PC-3 (cell line): ENCODE data around the gene PCDH1. TPM values are rescaled to one million over a fixed set of nuclear protein-coding genes. Genes with fewer than 3 reads are reported as not detected.

Experiments used
- ATAC-seq: fragments of 200-7000 bp; cut with Tn5 transposase; 2 replicates; pipeline ENCODE4 v1.9.1; 2020; ENCODE audit warnings: mild to moderate bottlenecking, moderate library complexity
- BruUV-seq: library from RNA; stranded (reverse); fragments of 400-500 nt; replicated peaks from 2 replicates; lab custom pipeline; 2021; lab: Mats Ljungman, UMichigan
- CTCF ChIA-PET: fragments of 300-600 bp; sonication (Branson Sonifier 250); formaldehyde crosslinking; loops from one replicate; lab custom pipeline; 2022; ENCODE audit warnings: antibody characterized with exemption; lab: Charles Lee
- POLR2A ChIA-PET: fragments of 300-600 bp; sonication (Branson Sonifier 250); formaldehyde crosslinking; loops from one replicate; lab custom pipeline; 2022; ENCODE audit warnings: antibody characterized with exemption; ENCODE audit not compliant: unreplicated experiment; lab: Charles Lee
- DNase-seq: peaks from one replicate; pipeline ENCODE4 v3.0.0-alpha.2; 2015
- H2AFZ ChIP-seq: fragments of 300-600 bp; sonication (generic); 2 replicates; pipeline ENCODE4 v1.6.0; 2016; ENCODE audit warnings: antibody characterized with exemption, low read length
- H3F3A ChIP-seq: fragments of 300-600 bp; sonication (generic); one replicate; pipeline ENCODE4 v1.6.0; 2017; ENCODE audit warnings: antibody characterized with exemption, low read length, control low read depth, mild to moderate bottlenecking; ENCODE audit not compliant: unreplicated experiment
- H3K27ac ChIP-seq: fragments of 300-600 bp; sonication (generic); 2 replicates; pipeline ENCODE4 v1.5.1; 2016; ENCODE audit warnings: mild to moderate bottlenecking, low read length
- H3K27me3 ChIP-seq: fragments of 300-600 bp; sonication (generic); 2 replicates; pipeline ENCODE4 v1.6.1; 2016; ENCODE audit warnings: low read length, mixed read lengths
- H3K36me3 ChIP-seq: fragments of 300-600 bp; sonication (generic); 2 replicates; pipeline ENCODE4 v1.6.1; 2016; ENCODE audit warnings: low read depth, mixed run types, low read length, mixed read lengths
- H3K4me1 ChIP-seq: fragments of 300-600 bp; sonication (generic); 2 replicates; pipeline ENCODE4 v1.5.1; 2016; ENCODE audit warnings: low read length; ENCODE audit not compliant: insufficient read depth
- H3K4me2 ChIP-seq: fragments of 300-600 bp; sonication (generic); 2 replicates; pipeline ENCODE4 v1.6.0; 2016; ENCODE audit warnings: low read length
- H3K4me3 ChIP-seq: fragments of 300-600 bp; sonication (generic); 2 replicates; pipeline ENCODE4 v1.5.1; 2016; ENCODE audit warnings: mild to moderate bottlenecking, low read length, mixed read lengths
- H3K79me2 ChIP-seq: fragments of 300-600 bp; sonication (generic); 2 replicates; pipeline ENCODE4 v1.6.1; 2017; ENCODE audit warnings: low read length, mixed read lengths
- H3K9ac ChIP-seq: fragments of 300-600 bp; sonication (generic); 2 replicates; pipeline ENCODE4 v1.6.0; 2016; ENCODE audit warnings: mild to moderate bottlenecking, low read length
- H3K9me2 ChIP-seq: fragments of 300-600 bp; sonication (generic); replicated peaks from 2 replicates; pipeline ENCODE4 v1.6.1; 2016; ENCODE audit warnings: mixed run types, low read length, mixed read lengths
- H3K9me3 ChIP-seq: fragments of 300-600 bp; sonication (generic); 2 replicates; pipeline ENCODE4 v1.6.1; 2016; ENCODE audit warnings: low read length, mixed read lengths
- H4K20me1 ChIP-seq: fragments of 300-600 bp; sonication (generic); 2 replicates; pipeline ENCODE4 v1.6.1; 2016; ENCODE audit warnings: low read length, mixed read lengths
- CTCF ChIP-seq: fragments of 300-600 bp; sonication (generic); conservative IDR thresholded peaks from 2 replicates; pipeline ENCODE4 v1.5.1; 2017; ENCODE audit warnings: antibody characterized with exemption, low read depth, mild to moderate bottlenecking, low read length
- EZH2 ChIP-seq: fragments of 300-600 bp; sonication (generic); IDR thresholded peaks from one replicate; pipeline ENCODE4 v1.6.1; 2017; ENCODE audit warnings: antibody characterized with exemption, mild to moderate bottlenecking, low read length; ENCODE audit not compliant: unreplicated experiment
- EZH2phosphoT487 ChIP-seq: fragments of 300-600 bp; sonication (generic); IDR thresholded peaks from 2 replicates; pipeline ENCODE4 v1.6.1; 2018; ENCODE audit warnings: mild to moderate bottlenecking, antibody characterized with exemption, low read length, borderline replicate concordance
- intact Hi-C: fragments of 100-400 bp; cut with micrococcal nuclease; formaldehyde crosslinking; loops from 2 replicates; pipeline ENCODE4 v1.9.0; 2023
- total RNA-seq: library from RNA; depleted of rRNA; stranded (reverse); fragments of >200 nt; gene quantifications from 2 replicates; pipeline ENCODE4 v1.2.3, GENCODE V29; 2014

The PCDH1 gene
- total RNA-seq, 1 experiment from 2014 or later, result 55.8 TPM

- ChIA-PET POLR2A (no interaction called here), CTCF (no interaction called here)
- intact Hi-C loops, result no loop called here
- H3K79me2 ChIP-seq, result peaks cover 14% of the 10 kb centered on the region
- H3K36me3 ChIP-seq, result peaks cover 16% of the 10 kb centered on the region
- no peaks in the 10 kb centered on the region for H3K27me3 ChIP-seq
- H4K20me1 ChIP-seq, result no peaks in the 10 kb centered on the region
- H3F3A ChIP-seq, result no peaks in the 10 kb centered on the region
- H3K27ac ChIP-seq, result peak overlapping the region; percentile 95
- no peak overlapping the region for H3K9ac ChIP-seq
- H3K9me3 ChIP-seq, result no peaks in the 10 kb centered on the region
- no peak for DNase-seq
- H3K4me3 ChIP-seq, result no peak overlapping the region
- H3K4me2 ChIP-seq, result peak overlapping the region; percentile 65; the same call in 1 of the 2 replicates
- H2AFZ ChIP-seq, result no peak overlapping the region
- H3K4me1 ChIP-seq, result peaks cover 25% of the 10 kb centered on the region
- BruUV-seq, result TSS peak; percentile 5
- ATAC-seq, result no peak
- H3K9me2 ChIP-seq, result no peaks in the 10 kb centered on the region
- TF ChIP-seq EZH2phosphoT487, result no peak
These were observed 13.5 kb downstream of the PCDH1 start for GRCh38 chr5:141864371-141865370.

- peaks cover 16% of the 10 kb centered on the region for H3K36me3 ChIP-seq
- no peak overlapping the region for H2AFZ ChIP-seq
- H3K27ac ChIP-seq, result no peak overlapping the region
- H3F3A ChIP-seq, result no peaks in the 10 kb centered on the region
- ATAC-seq (no peak), DNase-seq (no peak)
- no peaks in the 10 kb centered on the region for H3K9me2 ChIP-seq
- H3K9me3 ChIP-seq, result no peaks in the 10 kb centered on the region
- no peak overlapping the region for H3K4me3 ChIP-seq
- ChIA-PET POLR2A (no interaction called here), CTCF (no interaction called here)
- H3K4me1 ChIP-seq, result peaks cover 25% of the 10 kb centered on the region
- no peak overlapping the region for H3K9ac ChIP-seq
- no peaks in the 10 kb centered on the region for H4K20me1 ChIP-seq
- intact Hi-C loops, result no loop called here
- H3K27me3 ChIP-seq, result no peaks in the 10 kb centered on the region
- no peak for TF ChIP-seq CTCF
- TF ChIP-seq EZH2phosphoT487, result no peak
- TF ChIP-seq EZH2, result no peak
- H3K4me2 ChIP-seq, result no peak overlapping the region
- no TSS peak for BruUV-seq
- H3K79me2 ChIP-seq, result peaks cover 8% of the 10 kb centered on the region
These were observed 14.5 kb downstream of the PCDH1 start for GRCh38 chr5:141863569-141864178.

- no peak overlapping the region for H3K4me2 ChIP-seq
- ChIA-PET CTCF (no interaction called here), POLR2A (no interaction called here)
- no peaks in the 10 kb centered on the region for H3K9me2 ChIP-seq
- no peaks in the 10 kb centered on the region for H3K27me3 ChIP-seq
- H3K27ac ChIP-seq, result no peak overlapping the region
- intact Hi-C loops, result no loop called here
- no peak for DNase-seq
- H3K79me2 ChIP-seq, result peaks cover 8% of the 10 kb centered on the region
- peaks cover 16% of the 10 kb centered on the region for H3K36me3 ChIP-seq
- H3F3A ChIP-seq, result no peaks in the 10 kb centered on the region
- H2AFZ ChIP-seq, result no peak overlapping the region
- TF ChIP-seq EZH2phosphoT487, result no peak
- no peak for TF ChIP-seq EZH2
- ATAC-seq, result no peak
- H3K4me1 ChIP-seq, result peaks cover 25% of the 10 kb centered on the region
- no peak overlapping the region for H3K9ac ChIP-seq
- H3K9me3 ChIP-seq, result no peaks in the 10 kb centered on the region
- no peak overlapping the region for H3K4me3 ChIP-seq
- no TSS peak for BruUV-seq
- no peaks in the 10 kb centered on the region for H4K20me1 ChIP-seq
These were observed 15.2 kb downstream of the PCDH1 start for GRCh38 chr5:141862936-141863543.
